ENCODE measurements around the gene UBALD2.
"Not testable (repeated sequence)": the region's sequence is repeated elsewhere in the genome, so short reads cannot be mapped to it uniquely, and the experiment has no call there.

UBALD2 gene

GRCh38 chr17:76292567-76292966 lies 27.4 kb downstream of the UBALD2 start:
- Histone ChIP-seq H3K27ac (no peak overlapping the region), H3K9ac (no peak overlapping the region), H3K4me2 (no peak overlapping the region), H3K27me3 (no peaks in the 10 kb centered on the region), H3K9me3 (replicated peaks in 1 of 11) (no peaks in the 10 kb centered on the region), H3K4me3 (no peak overlapping the region), H4K20me1 (no peaks in the 10 kb centered on the region), H3K36me3 (peaks cover 0 to 26% (median 6%) of the 10 kb centered on the region in 11 experiments; a peak in 9 of 22 replicates), H3K4me1 (peaks cover 0 to 7% (median 0%) of the 10 kb centered on the region in 10 experiments; a peak in 5 of 20 replicates)
- TF ChIP-seq Cebpa-rat (IDR thresholded peaks at IDR 0.05), result no peak

- peaks cover 0 to 26% (median 6%) of the 10 kb centered on the region in 11 experiments; a peak in 9 of 22 replicates for H3K36me3 ChIP-seq
- H3K27ac ChIP-seq, result no peak overlapping the region
- H3K4me2 ChIP-seq, result no peak overlapping the region
- TF ChIP-seq Cebpa-rat (IDR thresholded peaks at IDR 0.05), result no peak
- no peaks in the 10 kb centered on the region for H3K27me3 ChIP-seq
- no peak overlapping the region for H3K4me3 ChIP-seq
- H3K9ac ChIP-seq, result no peak overlapping the region
- H3K9me3 ChIP-seq (replicated peaks in 1 of 11), result no peaks in the 10 kb centered on the region
- no peaks in the 10 kb centered on the region for H4K20me1 ChIP-seq
- peaks cover 0 to 7% (median 0%) of the 10 kb centered on the region in 10 experiments; a peak in 5 of 20 replicates for H3K4me1 ChIP-seq
Observed at GRCh38 chr17:76293106-76293505, 28.0 kb downstream of the UBALD2 start.

- Histone ChIP-seq H3K36me3 (peaks cover 0 to 22% (median 6%) of the 10 kb centered on the region in 11 experiments; a peak in 9 of 22 replicates), H3K4me2 (no peak overlapping the region), H3K4me3 (no peak overlapping the region), H3K4me1 (peaks cover 0 to 6% (median 0%) of the 10 kb centered on the region in 10 experiments; a peak in 4 of 20 replicates), H3K27me3 (no peaks in the 10 kb centered on the region), H3K9ac (no peak overlapping the region), H3K9me3 (replicated peaks in 1 of 11) (no peaks in the 10 kb centered on the region), H4K20me1 (no peaks in the 10 kb centered on the region), H3K27ac (no peak overlapping the region)
- no peak for TF ChIP-seq Cebpa-rat (IDR thresholded peaks at IDR 0.05)
Observed at GRCh38 chr17:76296186-76296585, 31.0 kb downstream of the UBALD2 start.

- no peaks in the 10 kb centered on the region for H3K9me3 ChIP-seq (replicated peaks in 1 of 11)
- no peaks in the 10 kb centered on the region for H3K27me3 ChIP-seq
- no peak for TF ChIP-seq Cebpa-rat (IDR thresholded peaks at IDR 0.05)
- no peak overlapping the region for H3K4me2 ChIP-seq
- H3K27ac ChIP-seq, result no peak overlapping the region
- no peaks in the 10 kb centered on the region for H4K20me1 ChIP-seq
- peaks cover 0 to 6% (median 0%) of the 10 kb centered on the region in 10 experiments; a peak in 4 of 20 replicates for H3K4me1 ChIP-seq
- no peak overlapping the region for H3K4me3 ChIP-seq
- H3K9ac ChIP-seq, result no peak overlapping the region
- peaks cover 0 to 15% (median 6%) of the 10 kb centered on the region in 11 experiments; a peak in 9 of 22 replicates for H3K36me3 ChIP-seq
Observed at GRCh38 chr17:76296889-76297288, 31.7 kb downstream of the UBALD2 start.

GRCh38 chr17:76297436-76297835 lies 32.3 kb downstream of the UBALD2 start:
- Histone ChIP-seq H3K4me2 (no peak overlapping the region), H3K27me3 (no peaks in the 10 kb centered on the region), H3K27ac (no peak overlapping the region), H3K4me3 (no peak overlapping the region), H3K9me3 (replicated peaks in 1 of 11) (no peaks in the 10 kb centered on the region), H4K20me1 (no peaks in the 10 kb centered on the region), H3K36me3 (peaks cover 0 to 15% (median 6%) of the 10 kb centered on the region in 11 experiments; a peak in 9 of 22 replicates), H3K4me1 (peaks cover 0 to 6% (median 0%) of the 10 kb centered on the region in 10 experiments; a peak in 4 of 20 replicates), H3K9ac (0 out of 22 replicates have a peak overlapping the region, but pooled peaks of 2 of the 11 experiments have one; percentile 9 to 18)
- TF ChIP-seq Cebpa-rat (IDR thresholded peaks at IDR 0.05), result no peak

GRCh38 chr17:76304226-76305134 lies 39.3 kb downstream of the UBALD2 start:
- Histone ChIP-seq H3K9me3 (replicated peaks in 1 of 11) (no peaks in the 10 kb centered on the region), H3K4me3 (no peak overlapping the region), H3K27me3 (no peaks in the 10 kb centered on the region), H3K27ac (no peak overlapping the region), H3K36me3 (peaks cover 5 to 22% (median 16%) of the 10 kb centered on the region in 11 experiments; a peak in 16 of 22 replicates), H3K4me2 (no peak overlapping the region), H3K4me1 (peaks cover 0 to 6% (median 2%) of the 10 kb centered on the region in 10 experiments; a peak in 8 of 20 replicates), H3K9ac (no peak overlapping the region), H4K20me1 (no peaks in the 10 kb centered on the region)
- no peak for TF ChIP-seq Cebpa-rat (IDR thresholded peaks at IDR 0.05)

- not testable (repeated sequence) for H3K9me3 ChIP-seq (replicated peaks in 1 of 11); H3K4me2 ChIP-seq; H3K27ac ChIP-seq; H3K4me3 ChIP-seq; H3K9ac ChIP-seq; H3K4me1 ChIP-seq; H3K27me3 ChIP-seq; H4K20me1 ChIP-seq
- H3K36me3 ChIP-seq, result peaks cover 5 to 28% (median 17%) of the 10 kb centered on the region in 11 experiments; a peak in 16 of 22 replicates
Observed at GRCh38 chr17:76305135-76305454, 39.9 kb downstream of the UBALD2 start.

GRCh38 chr17:76307299-76307965 lies 42.3 kb downstream of the UBALD2 start:
- H4K20me1 ChIP-seq, result no peaks in the 10 kb centered on the region
- no peak overlapping the region for H3K4me2 ChIP-seq
- H3K27ac ChIP-seq, result no peak overlapping the region
- peaks cover 0 to 10% (median 6%) of the 10 kb centered on the region in 10 experiments; a peak in 8 of 20 replicates for H3K4me1 ChIP-seq
- no peak overlapping the region for H3K4me3 ChIP-seq
- no peaks in the 10 kb centered on the region for H3K9me3 ChIP-seq (replicated peaks in 1 of 11)
- H3K27me3 ChIP-seq, result no peaks in the 10 kb centered on the region
- TF ChIP-seq Cebpa-rat (IDR thresholded peaks at IDR 0.05), result no peak
- H3K36me3 ChIP-seq, result peaks cover 25 to 51% (median 40%) of the 10 kb centered on the region in 11 experiments
- H3K9ac ChIP-seq, result no peak overlapping the region

- Histone ChIP-seq H3K4me2 (peak within 1 kb of the TSS in 2 of 11 experiments; percentile 28 to 30; a peak in 1 of 22 replicates), H3K27ac (no peak within 1 kb of the TSS; a peak in 1 of 22 replicates), H3K9me3 (replicated peaks in 1 of 11) (no peaks in the 10 kb centered on the region), H3K4me3 (no peak within 1 kb of the TSS), H3K27me3 (no peaks in the 10 kb centered on the region), H3K36me3 (peaks cover 30 to 56% (median 45%) of the 10 kb centered on the region in 11 experiments), H3K4me1 (peaks cover 0 to 10% (median 6%) of the 10 kb centered on the region in 10 experiments; a peak in 8 of 20 replicates), H4K20me1 (no peaks in the 10 kb centered on the region), H3K9ac (no peak within 1 kb of the TSS)
- TF ChIP-seq Cebpa-rat (IDR thresholded peaks at IDR 0.05), result no peak
Observed at GRCh38 chr17:76307966-76308338, 42.8 kb downstream of the UBALD2 start, which contains the start of gene QRICH2. Gene QRICH2 (minus strand): TSS chr17:76308276. CDS start chr17:76307998, 278 bp downstream.

Measured in BLaER1 treated with 17β-estradiol and CSF1 and Interleukin-3, amounts not matched to agents 10 nM and 100 nM (cell line).